Suprapubic skin (tissue), 4 donors: ENCODE data around the gene SNX21. TPM values are rescaled to one million over a fixed set of nuclear protein-coding genes. Genes with fewer than 3 reads are reported as not detected.

Source experiments
- DNase-seq, 2 donors: peaks; one replicate each; pipeline ENCODE4 v3.0.0-alpha.2; 2019; ENCODE audit warnings: low spot score in 2 of 2
- H3K27ac ChIP-seq: fragments of 200-600 bp; sonication (generic); one replicate; pipeline ENCODE4 v1.5.1; 2019
- H3K27me3 ChIP-seq: fragments of 200-600 bp; sonication (generic); one replicate; pipeline ENCODE4 v1.5.1; 2019
- H3K36me3 ChIP-seq: fragments of 200-600 bp; sonication (generic); one replicate; pipeline ENCODE4 v1.5.1; 2019
- H3K4me1 ChIP-seq: fragments of 200-600 bp; sonication (generic); one replicate; pipeline ENCODE4 v1.5.1; 2019
- H3K4me3 ChIP-seq: fragments of 200-600 bp; sonication (generic); one replicate; pipeline ENCODE4 v1.5.1; 2019; ENCODE audit warnings: mild to moderate bottlenecking
- H3K9me3 ChIP-seq: fragments of 200-600 bp; sonication (generic); one replicate; pipeline ENCODE4 v1.5.1; 2019
- CTCF ChIP-seq, 2 donors: fragments of 200-600 bp in 1 of 2; fragments of 450-650 bp in 1 of 2; sonication (generic) in 1 of 2; IDR thresholded peaks; one replicate each; pipeline ENCODE4 v1.5.1; 2016 to 2019; ENCODE audit warnings: antibody characterized with exemption in 2 of 2, mild to moderate bottlenecking in 1 of 2, moderate library complexity in 1 of 2
- EP300 ChIP-seq: sonication (generic); formaldehyde crosslinking; IDR thresholded peaks from one replicate; pipeline ENCODE4 v1.6.1; 2017; ENCODE audit warnings: antibody characterized with exemption
- POLR2A ChIP-seq, 2 donors: fragments of 450-650 bp; IDR thresholded peaks; one replicate each; pipeline ENCODE4 v1.6.1; 2017; ENCODE audit warnings: antibody characterized with exemption in 2 of 2, mild to moderate bottlenecking in 2 of 2, moderate library complexity in 2 of 2
- POLR2AphosphoS5 ChIP-seq, 3 donors: sonication (generic); formaldehyde crosslinking; IDR thresholded peaks; one replicate each; pipeline ENCODE4 v1.6.1; 2017; ENCODE audit warnings: antibody characterized with exemption in 3 of 3
- WGBS: methylation state at CpG from one replicate; pipeline ENCODE4 v1.1.5; 2018; 5-methylcytosine and 5-hydroxymethylcytosine counted together
- total RNA-seq, 4 donors: library from RNA; depleted of rRNA; stranded (reverse); fragments of >200 nt; gene quantifications; one replicate each; pipeline ENCODE4 v1.1.0, GENCODE V29; 2016

The SNX21 gene
- total RNA-seq, 4 donors from 2014 or later, result 106 to 161 (median 143) TPM

GRCh38 chr20:45819466-45819865, 14.1 kb upstream of the SNX21 start:
- no peak overlapping the region for H3K27ac ChIP-seq
- DNase-seq, result no peak
- H3K9me3 ChIP-seq, result no peaks in the 10 kb centered on the region
- 88% methylated on average over 4 of the region's 4 CpGs for WGBS
- no peak overlapping the region for H3K4me3 ChIP-seq
- no peaks in the 10 kb centered on the region for H3K36me3 ChIP-seq
- H3K27me3 ChIP-seq, result peaks cover 12% of the 10 kb centered on the region
- peaks cover 25% of the 10 kb centered on the region for H3K4me1 ChIP-seq
- TF ChIP-seq CTCF (IDR thresholded peaks at IDR 0.05) (no peak), EP300 (no peak), POLR2AphosphoS5 (IDR thresholded peaks at IDR 0.05) (no peak), POLR2A (IDR thresholded peaks at IDR 0.05) (no peak)

GRCh38 chr20:45821947-45822346, 11.7 kb upstream of the SNX21 start:
- Histone ChIP-seq H3K9me3 (no peaks in the 10 kb centered on the region), H3K36me3 (no peaks in the 10 kb centered on the region), H3K27ac (no peak overlapping the region), H3K27me3 (peaks cover 12% of the 10 kb centered on the region), H3K4me1 (peaks cover 36% of the 10 kb centered on the region), H3K4me3 (no peak overlapping the region)
- WGBS, result 80% methylated on average over 2 of the region's 2 CpGs
- no peak for DNase-seq
- TF ChIP-seq POLR2A (IDR thresholded peaks at IDR 0.05), result no peak
- no peak for TF ChIP-seq CTCF (IDR thresholded peaks at IDR 0.05)
- TF ChIP-seq EP300, result no peak
- TF ChIP-seq POLR2AphosphoS5 (IDR thresholded peaks at IDR 0.05), result no peak

GRCh38 chr20:45822857-45823256, 10.7 kb upstream of the SNX21 start:
- WGBS, result no CpG with 5 or more reads among the region's 24 CpGs
- peak overlapping the region; percentile 23 for H3K4me3 ChIP-seq
- DNase-seq, result no peak
- no peaks in the 10 kb centered on the region for H3K36me3 ChIP-seq
- TF ChIP-seq CTCF (IDR thresholded peaks at IDR 0.05) (no peak), EP300 (no peak)
- no peaks in the 10 kb centered on the region for H3K9me3 ChIP-seq
- peaks cover 12% of the 10 kb centered on the region for H3K27me3 ChIP-seq
- H3K27ac ChIP-seq, result no peak overlapping the region
- H3K4me1 ChIP-seq, result peaks cover 36% of the 10 kb centered on the region

GRCh38 chr20:45823949-45824835, 9.4 kb upstream of the SNX21 start:
- H3K4me1 ChIP-seq, result peaks cover 36% of the 10 kb centered on the region
- DNase-seq, result no peak
- peaks cover 12% of the 10 kb centered on the region for H3K27me3 ChIP-seq
- peak overlapping the region; percentile 31 for H3K4me3 ChIP-seq
- TF ChIP-seq POLR2AphosphoS5 (IDR thresholded peaks at IDR 0.05) (no peak), CTCF (IDR thresholded peaks at IDR 0.05) (peak in 1 of 2 donors; percentile 33)
- no peak overlapping the region for H3K27ac ChIP-seq
- H3K9me3 ChIP-seq, result no peaks in the 10 kb centered on the region
- WGBS, result 13% methylated on average over 44 of the region's 57 CpGs
- no peaks in the 10 kb centered on the region for H3K36me3 ChIP-seq

- Histone ChIP-seq H3K9me3 (no peaks in the 10 kb centered on the region), H3K27me3 (peaks cover 12% of the 10 kb centered on the region), H3K4me1 (peaks cover 36% of the 10 kb centered on the region), H3K4me3 (no peak overlapping the region), H3K36me3 (no peaks in the 10 kb centered on the region), H3K27ac (peak overlapping the region; percentile 57)
- WGBS, result 57% methylated on average over 6 of the region's 6 CpGs
- no peak for TF ChIP-seq EP300
- no peak for TF ChIP-seq POLR2AphosphoS5 (IDR thresholded peaks at IDR 0.05)
- no peak for TF ChIP-seq POLR2A (IDR thresholded peaks at IDR 0.05)
- TF ChIP-seq CTCF (IDR thresholded peaks at IDR 0.05), result no peak
- no peak for DNase-seq
These were observed 7.1 kb upstream of the SNX21 start for GRCh38 chr20:45826381-45827019.
